Measurements from ENCODE around the gene HOMER1.
"Not testable (repeated sequence)": the region's sequence is repeated elsewhere in the genome, so short reads cannot be mapped to it uniquely, and the experiment has no call there.

DNA sequence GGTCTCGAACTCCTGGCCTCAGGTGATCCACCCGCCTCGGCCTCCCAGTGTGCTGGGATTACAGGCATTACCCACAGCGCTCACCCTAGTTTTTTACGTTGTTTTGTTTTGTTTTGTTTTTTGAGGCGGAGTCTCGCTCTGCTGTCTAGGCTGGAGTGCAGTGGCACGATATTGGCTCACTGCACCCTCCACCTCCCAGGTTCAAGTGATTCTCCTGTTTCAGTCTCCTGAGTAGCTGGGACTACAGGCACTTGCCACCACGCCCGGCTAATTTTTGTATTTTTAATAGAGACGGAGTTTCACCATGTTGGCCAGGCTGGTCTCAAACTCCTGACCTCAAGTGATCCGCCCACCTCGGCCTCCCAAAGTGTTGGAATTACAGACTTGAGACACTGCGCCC is 2.4 kb upstream of the HOMER1 start:
- not testable (repeated sequence) for TF ChIP-seq SUZ12 (IDR thresholded peaks at IDR 0.05); FOXM1 (IDR thresholded peaks at IDR 0.05; ENCODE audit: borderline replicate concordance); ELF4 (IDR thresholded peaks at IDR 0.05); BHLHE40 (IDR thresholded peaks at IDR 0.05; ENCODE audit: borderline replicate concordance); CTBP1 (IDR thresholded peaks at IDR 0.05; ENCODE audit: borderline replicate concordance); NFRKB (IDR thresholded peaks at IDR 0.05); SP1 (IDR thresholded peaks at IDR 0.05); ZNF384 (IDR thresholded peaks at IDR 0.05); HDGF (IDR thresholded peaks at IDR 0.05; ENCODE audit: borderline replicate concordance); ARNT (IDR thresholded peaks at IDR 0.05); FOXK2 (IDR thresholded peaks at IDR 0.05); TARDBP (IDR thresholded peaks at IDR 0.05); LEF1 (IDR thresholded peaks at IDR 0.05; ENCODE audit: borderline replicate concordance)
- TF ChIP-seq, protein P1, sequence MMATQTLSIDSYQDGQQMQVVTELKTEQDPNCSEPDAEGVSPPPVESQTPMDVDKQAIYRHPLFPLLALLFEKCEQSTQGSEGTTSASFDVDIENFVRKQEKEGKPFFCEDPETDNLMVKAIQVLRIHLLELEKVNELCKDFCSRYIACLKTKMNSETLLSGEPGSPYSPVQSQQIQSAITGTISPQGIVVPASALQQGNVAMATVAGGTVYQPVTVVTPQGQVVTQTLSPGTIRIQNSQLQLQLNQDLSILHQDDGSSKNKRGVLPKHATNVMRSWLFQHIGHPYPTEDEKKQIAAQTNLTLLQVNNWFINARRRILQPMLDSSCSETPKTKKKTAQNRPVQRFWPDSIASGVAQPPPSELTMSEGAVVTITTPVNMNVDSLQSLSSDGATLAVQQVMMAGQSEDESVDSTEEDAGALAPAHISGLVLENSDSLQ (IDR thresholded peaks at IDR 0.05), result not testable (repeated sequence)
